ENCODE data around the gene PCDHB8. TPM values are rescaled to one million over a fixed set of nuclear protein-coding genes. Genes with fewer than 3 reads are reported as not detected.
"Not testable (repeated sequence)": the region's sequence is repeated elsewhere in the genome, so short reads cannot be mapped to it uniquely, and the experiment has no call there.

PCDHB8 gene
- total RNA-seq, 1 experiment from 2014 or later = 7.6 TPM

- BruUV-seq (replicated peaks); H3K27me3 ChIP-seq (ENCODE audit: control insufficient read depth, insufficient read depth, low read length); H3K4me3 ChIP-seq (ENCODE audit: low read depth in 2 of 2, low read length in 2 of 2); H3K9me3 ChIP-seq (ENCODE audit: control insufficient read depth, insufficient read depth, low read depth, low read length); in situ Hi-C loops (cut with HindIII; ENCODE audit: low pct_unique_long_range_greater_than_20kb, low sequenced_read_pairs); intact Hi-C loops (cut with micrococcal nuclease; ENCODE audit: unreplicated experiment); POLR2A ChIA-PET; H3K36me3 ChIP-seq (ENCODE audit: control insufficient read depth, insufficient read depth, low read length); H3K4me1 ChIP-seq (ENCODE audit: control insufficient read depth, insufficient read depth, low read length); DNase-seq (ENCODE audit: low read depth, low spot score); CTCF ChIA-PET; H3K27ac ChIP-seq (ENCODE audit: low read length): not testable (repeated sequence)
- TF ChIP-seq CTCF (IDR thresholded peaks at IDR 0.05) = peak; percentile 69
- peak; percentile 95 for ATAC-seq
Measured at GRCh38 chr5:141213656-141214339, 36.2 kb downstream of the PCDHB8 start, which contains the start of gene PCDHB13. Gene PCDHB13 (plus strand): TSS chr5:141213919. CDS start chr5:141214124, 205 bp downstream.

- CTCF ChIA-PET; H3K36me3 ChIP-seq (ENCODE audit: control insufficient read depth, insufficient read depth, low read length); intact Hi-C loops (cut with micrococcal nuclease; ENCODE audit: unreplicated experiment); BruUV-seq (replicated peaks); H3K27me3 ChIP-seq (ENCODE audit: control insufficient read depth, insufficient read depth, low read length); in situ Hi-C loops (cut with HindIII; ENCODE audit: low pct_unique_long_range_greater_than_20kb, low sequenced_read_pairs); H3K4me3 ChIP-seq (ENCODE audit: low read depth in 2 of 2, low read length in 2 of 2); POLR2A ChIA-PET; DNase-seq (ENCODE audit: low read depth, low spot score); H3K4me1 ChIP-seq (ENCODE audit: control insufficient read depth, insufficient read depth, low read length); H3K27ac ChIP-seq (ENCODE audit: low read length): not testable (repeated sequence)
- peaks cover 12% of the 10 kb centered on the region; the same call in 1 of the 2 replicates for H3K9me3 ChIP-seq (ENCODE audit: control insufficient read depth, insufficient read depth, low read depth, low read length)
- peak; percentile 61 for ATAC-seq
Measured at GRCh38 chr5:141214583-141214982, 37.0 kb downstream of the PCDHB8 start.

- peaks cover 13% of the 10 kb centered on the region; the same call in 1 of the 2 replicates for H3K9me3 ChIP-seq (ENCODE audit: control insufficient read depth, insufficient read depth, low read depth, low read length)
- H3K4me3 ChIP-seq (ENCODE audit: low read depth in 2 of 2, low read length in 2 of 2); H3K4me1 ChIP-seq (ENCODE audit: control insufficient read depth, insufficient read depth, low read length); H3K27me3 ChIP-seq (ENCODE audit: control insufficient read depth, insufficient read depth, low read length); H3K36me3 ChIP-seq (ENCODE audit: control insufficient read depth, insufficient read depth, low read length); intact Hi-C loops (cut with micrococcal nuclease; ENCODE audit: unreplicated experiment); DNase-seq (ENCODE audit: low read depth, low spot score); ATAC-seq; H3K27ac ChIP-seq (ENCODE audit: low read length); in situ Hi-C loops (cut with HindIII; ENCODE audit: low pct_unique_long_range_greater_than_20kb, low sequenced_read_pairs); POLR2A ChIA-PET; BruUV-seq (replicated peaks); CTCF ChIA-PET: not testable (repeated sequence)
Measured at GRCh38 chr5:141215504-141215903, 37.9 kb downstream of the PCDHB8 start.

GRCh38 chr5:141216035-141216434 lies 38.4 kb downstream of the PCDHB8 start:
- H3K4me1 ChIP-seq (ENCODE audit: control insufficient read depth, insufficient read depth, low read length); intact Hi-C loops (cut with micrococcal nuclease; ENCODE audit: unreplicated experiment); BruUV-seq (replicated peaks); in situ Hi-C loops (cut with HindIII; ENCODE audit: low pct_unique_long_range_greater_than_20kb, low sequenced_read_pairs); CTCF ChIA-PET; H3K36me3 ChIP-seq (ENCODE audit: control insufficient read depth, insufficient read depth, low read length); ATAC-seq; H3K27ac ChIP-seq (ENCODE audit: low read length); DNase-seq (ENCODE audit: low read depth, low spot score); POLR2A ChIA-PET; H3K27me3 ChIP-seq (ENCODE audit: control insufficient read depth, insufficient read depth, low read length); H3K4me3 ChIP-seq (ENCODE audit: low read depth in 2 of 2, low read length in 2 of 2): not testable (repeated sequence)
- peaks cover 13% of the 10 kb centered on the region; the same call in 1 of the 2 replicates for H3K9me3 ChIP-seq (ENCODE audit: control insufficient read depth, insufficient read depth, low read depth, low read length)

All from Panc1 (cell line).